ENCODE results near the gene MITF. TPM values are rescaled to one million over a fixed set of nuclear protein-coding genes. Genes with fewer than 3 reads are reported as not detected.

Gene MITF
- total RNA-seq, 6 experiments from 2014 or later: 1.9 to 4.1 (median 3.8) TPM

DNA sequence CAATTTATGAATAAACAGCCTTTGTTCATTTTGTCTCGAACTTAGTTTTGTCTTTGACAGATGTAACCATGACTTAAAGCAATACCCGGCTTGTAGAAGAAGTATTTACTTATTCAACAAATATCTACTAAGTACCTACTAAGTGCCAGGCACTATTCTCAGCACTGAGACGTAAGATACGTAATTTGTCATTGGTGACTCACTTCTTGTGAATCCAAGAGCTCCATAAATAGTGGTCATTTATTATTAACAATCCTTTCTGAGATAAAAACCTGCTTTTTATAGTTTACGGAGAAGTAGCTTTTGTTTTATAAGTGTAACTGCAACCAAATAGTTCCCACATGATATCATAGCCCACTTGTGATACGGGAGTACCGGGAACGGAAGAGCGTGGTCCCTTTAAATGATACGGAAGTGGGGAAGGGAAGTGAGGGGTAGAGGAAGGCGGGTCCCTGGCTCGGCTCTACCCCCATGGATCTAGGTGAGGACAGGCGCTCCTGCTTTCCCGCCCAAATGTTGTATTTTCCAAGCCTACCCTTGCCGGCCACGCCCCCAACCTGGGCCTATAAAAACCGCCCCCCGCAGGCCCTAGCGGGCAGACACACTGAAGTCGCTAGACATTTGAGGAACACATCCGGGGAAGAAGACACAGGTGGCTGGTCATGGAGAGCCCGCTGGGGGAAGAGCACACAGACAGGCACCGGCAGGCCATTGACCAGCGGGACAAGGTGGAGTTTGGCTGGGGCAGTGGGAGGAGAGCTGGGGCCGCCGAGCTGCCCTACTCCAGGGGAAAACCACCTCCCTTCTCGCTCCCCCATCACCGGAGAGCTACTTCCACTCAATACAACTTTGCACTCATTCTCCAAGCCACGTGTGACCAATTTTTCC lies 260.1 kb downstream of the MITF start, which contains the start of gene SAMMSON:
SAMMSON (plus strand) TSS at position 594 of the 888 bp plus-strand sequence.
- Histone ChIP-seq H3K9me3 (no peaks in the 10 kb centered on the region), H3K4me3 (no peak within 1 kb of the TSS), H3K27ac (no peak within 1 kb of the TSS), H3K36me3 (no peaks in the 10 kb centered on the region), H3K4me1 (no peaks in the 10 kb centered on the region), H3K27me3 (no peaks in the 10 kb centered on the region)
- no peak for DNase-seq
- ATAC-seq: no peak
- WGBS (ENCODE audit: insufficient coverage, low coverage, low lambda C conversion rate, missing lambda C conversion rate): 84% methylated on average over 25 of the region's 29 CpGs
- intact Hi-C loops (cut with DNase I): no loop called here
- no peak for TF ChIP-seq POLR2A (IDR thresholded peaks at IDR 0.05)
- TF ChIP-seq, protein P1, sequence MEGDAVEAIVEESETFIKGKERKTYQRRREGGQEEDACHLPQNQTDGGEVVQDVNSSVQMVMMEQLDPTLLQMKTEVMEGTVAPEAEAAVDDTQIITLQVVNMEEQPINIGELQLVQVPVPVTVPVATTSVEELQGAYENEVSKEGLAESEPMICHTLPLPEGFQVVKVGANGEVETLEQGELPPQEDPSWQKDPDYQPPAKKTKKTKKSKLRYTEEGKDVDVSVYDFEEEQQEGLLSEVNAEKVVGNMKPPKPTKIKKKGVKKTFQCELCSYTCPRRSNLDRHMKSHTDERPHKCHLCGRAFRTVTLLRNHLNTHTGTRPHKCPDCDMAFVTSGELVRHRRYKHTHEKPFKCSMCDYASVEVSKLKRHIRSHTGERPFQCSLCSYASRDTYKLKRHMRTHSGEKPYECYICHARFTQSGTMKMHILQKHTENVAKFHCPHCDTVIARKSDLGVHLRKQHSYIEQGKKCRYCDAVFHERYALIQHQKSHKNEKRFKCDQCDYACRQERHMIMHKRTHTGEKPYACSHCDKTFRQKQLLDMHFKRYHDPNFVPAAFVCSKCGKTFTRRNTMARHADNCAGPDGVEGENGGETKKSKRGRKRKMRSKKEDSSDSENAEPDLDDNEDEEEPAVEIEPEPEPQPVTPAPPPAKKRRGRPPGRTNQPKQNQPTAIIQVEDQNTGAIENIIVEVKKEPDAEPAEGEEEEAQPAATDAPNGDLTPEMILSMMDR (IDR thresholded peaks at IDR 0.05): no peak

DNA sequence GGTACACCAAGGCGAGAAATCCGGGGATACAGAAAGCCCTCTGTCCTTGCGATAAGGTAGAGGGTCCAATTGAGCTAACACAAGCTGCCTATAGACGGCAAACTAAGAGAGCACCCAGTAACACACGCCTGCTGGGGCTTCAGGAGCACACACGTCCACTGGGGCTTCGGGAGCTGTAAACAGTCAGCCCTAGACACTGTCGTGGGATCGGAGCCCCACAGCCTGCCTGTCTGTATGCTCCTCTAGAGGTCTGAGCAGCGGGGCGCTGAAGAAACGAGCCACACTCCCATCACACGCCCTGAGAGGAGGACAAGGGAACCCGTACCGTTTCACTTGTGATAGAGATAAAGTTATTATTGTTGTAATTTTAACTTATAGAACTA lies 260.8 kb downstream of the MITF start:
- no peaks in the 10 kb centered on the region for H3K4me1 ChIP-seq
- no peak overlapping the region for H3K27ac ChIP-seq
- ATAC-seq (no peak), DNase-seq (no peak)
- 56% methylated on average over 10 of the region's 15 CpGs for WGBS (ENCODE audit: insufficient coverage, low coverage, low lambda C conversion rate, missing lambda C conversion rate)
- no peaks in the 10 kb centered on the region for H3K27me3 ChIP-seq
- H3K4me3 ChIP-seq: no peak overlapping the region
- H3K9me3 ChIP-seq: no peaks in the 10 kb centered on the region
- intact Hi-C loops (cut with DNase I): no loop called here
- TF ChIP-seq POLR2A (IDR thresholded peaks at IDR 0.05): no peak
- TF ChIP-seq, protein P1 (IDR thresholded peaks at IDR 0.05): no peak
- H3K36me3 ChIP-seq: no peaks in the 10 kb centered on the region

GRCh38 chr3:70000563-70001081 lies 261.4 kb downstream of the MITF start:
- TF ChIP-seq, protein P1 (IDR thresholded peaks at IDR 0.05): no peak
- TF ChIP-seq POLR2A (IDR thresholded peaks at IDR 0.05): no peak
- no peaks in the 10 kb centered on the region for H3K9me3 ChIP-seq
- no peaks in the 10 kb centered on the region for H3K27me3 ChIP-seq
- 35% methylated on average over 4 of the region's 4 CpGs for WGBS (ENCODE audit: insufficient coverage, low coverage, low lambda C conversion rate, missing lambda C conversion rate)
- intact Hi-C loops (cut with DNase I): no loop called here
- ATAC-seq (no peak), DNase-seq (no peak)
- no peaks in the 10 kb centered on the region for H3K36me3 ChIP-seq
- no peak overlapping the region for H3K4me3 ChIP-seq
- no peaks in the 10 kb centered on the region for H3K4me1 ChIP-seq
- H3K27ac ChIP-seq: no peak overlapping the region

DNA sequence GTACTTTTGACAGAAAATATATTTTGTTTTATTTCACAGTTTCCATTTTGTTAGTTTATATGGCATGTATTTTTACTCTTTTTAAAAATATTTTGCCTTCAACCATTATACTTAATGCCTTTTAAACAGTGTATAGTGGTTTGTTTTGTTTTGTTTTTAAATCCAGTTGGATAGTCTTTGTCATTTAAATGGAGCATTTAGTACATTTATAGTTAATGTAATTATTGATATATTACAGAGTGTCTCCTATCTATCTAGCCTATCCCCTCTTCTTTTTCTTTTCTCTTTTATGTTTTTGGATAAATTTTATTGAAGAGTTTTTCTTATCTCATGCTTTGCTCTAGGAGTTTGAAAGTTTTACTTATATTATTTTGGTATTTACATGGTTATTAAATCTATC lies 263.9 kb downstream of the MITF start:
- intact Hi-C loops (cut with DNase I): no loop called here
- H3K4me3 ChIP-seq: no peak overlapping the region
- no peaks in the 10 kb centered on the region for H3K27me3 ChIP-seq
- H3K4me1 ChIP-seq: no peaks in the 10 kb centered on the region
- DNase-seq: no peak
- H3K9me3 ChIP-seq: no peaks in the 10 kb centered on the region
- H3K36me3 ChIP-seq: no peaks in the 10 kb centered on the region
- TF ChIP-seq, protein P1 (IDR thresholded peaks at IDR 0.05): no peak
- no peak for TF ChIP-seq POLR2A (IDR thresholded peaks at IDR 0.05)
- no peak overlapping the region for H3K27ac ChIP-seq
- ATAC-seq: no peak

Data from right lobe of liver (tissue), 6 donors.